SK-N-MC (cell line): ENCODE data around the gene C3orf85.

Experiments
- EZH2 ChIP-seq: fragments of 200-600 bp; sonication (generic); IDR thresholded peaks from one replicate; pipeline ENCODE4 v1.6.1; 2017; ENCODE audit warnings: antibody characterized with exemption
- FOXP2 ChIP-seq: optimal IDR thresholded peaks from 2 replicates; pipeline ENCODE3; 2011; ENCODE audit warnings: mild to moderate bottlenecking, moderate library complexity; ENCODE audit not compliant: insufficient read depth; ENCODE audit errors: extremely low read length, control extremely low read depth

GRCh38 chr3:109127553-109127952 lies 9.0 kb upstream of the C3orf85 start:
- no peak for TF ChIP-seq EZH2
- TF ChIP-seq FOXP2: no peak
